IMR-90 (cell line): ENCODE results near the gene CERS6. TPM values are rescaled to one million over a fixed set of nuclear protein-coding genes. Genes with fewer than 3 reads are reported as not detected.

ENCODE experiments used
- ATAC-seq: fragments of 200-7000 bp; cut with Tn5 transposase; 2 replicates; pipeline ENCODE4 v1.9.1; 2020; ENCODE audit warnings: low read depth, mild to moderate bottlenecking, moderate library complexity
- BruUV-seq: library from RNA; stranded (reverse); fragments of 400-500 nt; replicated peaks from 2 replicates; lab custom pipeline; 2021; lab: Mats Ljungman, UMichigan
- CTCF ChIA-PET: fragments of 300-600 bp; formaldehyde crosslinking; extraction: SDS; loops from one replicate; lab custom pipeline; 2021; ENCODE audit warnings: antibody characterized with exemption; lab: Yijun Ruan, JAX
- POLR2A ChIA-PET: fragments of 300-600 bp; sonication (Branson Sonifier 250); formaldehyde crosslinking; loops from one replicate; lab custom pipeline; 2022; ENCODE audit warnings: antibody characterized with exemption; ENCODE audit not compliant: unreplicated experiment; lab: Charles Lee
- DNase-seq: peaks from one replicate; pipeline ENCODE4 v3.0.0; 2013
- H2AFZ ChIP-seq: replicated peaks from 2 replicates; pipeline ENCODE3; 2013; ENCODE audit warnings: low read length, mild to moderate bottlenecking; ENCODE audit not compliant: poor library complexity
- H2AK5ac ChIP-seq: 2 replicates; pipeline ENCODE4 v1.6.1; 2013; ENCODE audit warnings: low read depth, low read length, inconsistent platforms
- H2AK9ac ChIP-seq: replicated peaks from 2 replicates; pipeline ENCODE3; 2013; ENCODE audit warnings: mild to moderate bottlenecking, low read depth, low read length, moderate library complexity; ENCODE audit not compliant: poor library complexity
- H2BK120ac ChIP-seq: 2 replicates; pipeline ENCODE4 v1.6.1; 2013; ENCODE audit warnings: low read depth, low read length, inconsistent platforms
- H2BK15ac ChIP-seq: 3 replicates; pipeline ENCODE4 v1.6.1; 2013; ENCODE audit warnings: low read depth, low read length, inconsistent platforms
- H2BK20ac ChIP-seq: 2 replicates; pipeline ENCODE4 v1.6.1; 2013; ENCODE audit warnings: low read depth, mild to moderate bottlenecking, inconsistent platforms, low read length, moderate library complexity
- H2BK5ac ChIP-seq: 2 replicates; pipeline ENCODE4 v1.6.1; 2013; ENCODE audit warnings: mild to moderate bottlenecking, low read depth, low read length, inconsistent platforms; ENCODE audit not compliant: poor library complexity, severe bottlenecking
- H3K14ac ChIP-seq: replicated peaks from 2 replicates; pipeline ENCODE4 v1.6.1; 2013; ENCODE audit warnings: low read depth, low read length, inconsistent platforms
- H3K18ac ChIP-seq: 2 replicates; pipeline ENCODE4 v1.6.1; 2013; ENCODE audit warnings: low read depth, low read length, control low read depth
- H3K23ac ChIP-seq: 2 replicates; pipeline ENCODE4 v1.6.1; 2013; ENCODE audit warnings: low read depth, low read length, inconsistent platforms
- H3K27ac ChIP-seq: 2 replicates; pipeline ENCODE4 v1.5.1; 2013; ENCODE audit warnings: mild to moderate bottlenecking, control low read depth, low read length; ENCODE audit not compliant: insufficient read depth
- H3K27me3 ChIP-seq: 2 replicates; pipeline ENCODE4 v1.6.1; 2013; ENCODE audit warnings: low read length; ENCODE audit not compliant: control insufficient read depth, insufficient read depth
- H3K36me3 ChIP-seq: 2 replicates; pipeline ENCODE4 v1.6.1; 2013; ENCODE audit warnings: low read length, mixed read lengths; ENCODE audit not compliant: control insufficient read depth, insufficient read depth
- H3K4ac ChIP-seq: 2 replicates; pipeline ENCODE4 v1.6.1; 2013; ENCODE audit warnings: low read depth, low read length, inconsistent platforms
- H3K4me1 ChIP-seq: 2 replicates; pipeline ENCODE4 v1.6.1; 2013; ENCODE audit warnings: low read length, mixed read lengths; ENCODE audit not compliant: control insufficient read depth, insufficient read depth
- H3K4me2 ChIP-seq: 2 replicates; pipeline ENCODE4 v1.6.1; 2013; ENCODE audit warnings: low read depth, mild to moderate bottlenecking, control low read depth, low read length, moderate library complexity
- H3K4me3 ChIP-seq: 2 replicates; pipeline ENCODE4 v1.5.1; 2013; ENCODE audit warnings: low read depth, mild to moderate bottlenecking, control low read depth, low read length, moderate library complexity; ENCODE audit not compliant: insufficient read depth
- H3K56ac ChIP-seq: 2 replicates; pipeline ENCODE4 v1.6.1; 2013; ENCODE audit warnings: low read length, inconsistent platforms; ENCODE audit not compliant: insufficient read depth; ENCODE audit errors: extremely low read depth
- H3K79me1 ChIP-seq, 2 experiments: 2 replicates each; pipeline ENCODE4 v1.6.1; 2013; ENCODE audit warnings: low read length in 2 of 2, inconsistent platforms in 1 of 2, low read depth in 1 of 2
- H3K9ac ChIP-seq: 2 replicates; pipeline ENCODE4 v1.6.1; 2013; ENCODE audit warnings: low read depth, low read length, control low read depth
- H3K9me1 ChIP-seq: 2 replicates; pipeline ENCODE4 v1.6.1; 2013; ENCODE audit warnings: low read length, inconsistent platforms; ENCODE audit not compliant: insufficient read depth
- H3K9me3 ChIP-seq: 2 replicates; pipeline ENCODE4 v1.6.1; 2013; ENCODE audit warnings: low read length; ENCODE audit not compliant: control insufficient read depth, insufficient read depth
- H4K20me1 ChIP-seq: 2 replicates; pipeline ENCODE4 v1.6.1; 2013; ENCODE audit warnings: low read length, inconsistent platforms; ENCODE audit not compliant: insufficient read depth
- H4K5ac ChIP-seq: 2 replicates; pipeline ENCODE4 v1.6.1; 2013; ENCODE audit warnings: mild to moderate bottlenecking, low read depth, low read length, control low read depth
- H4K8ac ChIP-seq, 2 experiments: 2 replicates each; pipeline ENCODE4 v1.6.1; 2013; ENCODE audit warnings: low read depth in 2 of 2, low read length in 2 of 2, control low read depth in 1 of 2, inconsistent platforms in 1 of 2
- H4K91ac ChIP-seq: 2 replicates; pipeline ENCODE4 v1.6.1; 2013; ENCODE audit warnings: low read depth, low read length, inconsistent platforms; ENCODE audit not compliant: insufficient read depth
- BHLHE40 ChIP-seq: fragments of 150-350 bp; IDR thresholded peaks from 2 replicates; pipeline ENCODE4 v1.6.1; 2016; ENCODE audit warnings: mild to moderate bottlenecking, low read depth, low read length
- CEBPB ChIP-seq: IDR thresholded peaks from 2 replicates; pipeline ENCODE4 v1.6.1; 2012; ENCODE audit warnings: low read depth, low read length, improper control_type of control experiment
- CHD1 ChIP-seq: IDR thresholded peaks from 2 replicates; pipeline ENCODE4 v1.6.1; 2012; ENCODE audit warnings: low read depth, low read length, improper control_type of control experiment
- FOS ChIP-seq: fragments of 150-350 bp; IDR thresholded peaks from 2 replicates; pipeline ENCODE4 v1.6.1; 2016; ENCODE audit warnings: low read depth, low read length
- MAFK ChIP-seq: IDR thresholded peaks from 2 replicates; pipeline ENCODE4 v1.6.1; 2012; ENCODE audit warnings: low read depth, low read length, improper control_type of control experiment
- MAZ ChIP-seq: IDR thresholded peaks from 2 replicates; pipeline ENCODE4 v1.6.1; 2012; ENCODE audit warnings: low read depth, mild to moderate bottlenecking, low read length, improper control_type of control experiment, moderate library complexity, borderline replicate concordance
- MXI1 ChIP-seq: IDR thresholded peaks from 2 replicates; pipeline ENCODE4 v1.6.1; 2012; ENCODE audit warnings: low read depth, mild to moderate bottlenecking, low read length, moderate library complexity, borderline replicate concordance
- NFE2L2 ChIP-seq: fragments of 150-350 bp; IDR thresholded peaks from 2 replicates; pipeline ENCODE4 v1.6.1; 2016; ENCODE audit warnings: low read depth, mild to moderate bottlenecking, low read length
- POLR2A ChIP-seq: IDR thresholded peaks from 2 replicates; pipeline ENCODE4 v1.6.1; 2012; ENCODE audit warnings: mild to moderate bottlenecking, low read depth, low read length
- RAD21 ChIP-seq: IDR thresholded peaks from 2 replicates; pipeline ENCODE4 v1.6.1; 2012; ENCODE audit warnings: low read length, improper control_type of control experiment
- RCOR1 ChIP-seq: IDR thresholded peaks from 2 replicates; pipeline ENCODE4 v1.6.1; 2012; ENCODE audit warnings: mild to moderate bottlenecking, low read length, improper control_type of control experiment; ENCODE audit not compliant: insufficient replicate concordance
- RFX5 ChIP-seq: IDR thresholded peaks from 2 replicates; pipeline ENCODE4 v1.8.0; 2012; ENCODE audit warnings: low read depth, mild to moderate bottlenecking, low read length, moderate library complexity
- SMC3 ChIP-seq: fragments of 150-350 bp; IDR thresholded peaks from 2 replicates; pipeline ENCODE4 v1.6.1; 2016; ENCODE audit warnings: low read depth, mild to moderate bottlenecking, antibody characterized with exemption, low read length, moderate library complexity
- WGBS, 2 experiments: methylation state at CpG; one replicate each; pipeline versions ENCODE4 v1.1.5 to v1.1.7; 2013; ENCODE audit warnings: missing lambda C conversion rate in 2 of 2; ENCODE audit not compliant: insufficient read length in 1 of 2; ENCODE audit errors: extremely low coverage in 2 of 2; 5-methylcytosine and 5-hydroxymethylcytosine counted together
- dilution Hi-C: fragments of 300-500 bp; cut with HindIII; formaldehyde crosslinking; loops from one replicate; pipeline ENCODE4 v1.14.3; 2018; ENCODE audit warnings: low sequenced_read_pairs; ENCODE audit not compliant: unreplicated experiment
- in situ Hi-C: fragments of 300-500 bp; cut with MboI; formaldehyde crosslinking; loops from 3 replicates; pipeline ENCODE4 v1.14.3; 2019; ENCODE audit warnings: low sequenced_read_pairs, inconsistent platforms, mixed read lengths
- intact Hi-C: fragments of 100-400 bp; cut with micrococcal nuclease; formaldehyde crosslinking; loops from 2 replicates; pipeline ENCODE4 v1.10.0; 2022
- polyA plus RNA-seq, 3 experiments: library from polyadenylated mRNA; depleted of rRNA; stranded (reverse); fragments of >200 nt; gene quantifications; 2 replicates each; pipeline ENCODE4 v1.2.3, GENCODE V29; 2012; ENCODE audit warnings: low replicate concordance in 1 of 3
- total RNA-seq: library from RNA; depleted of rRNA; stranded (reverse); fragments of >200 nt; gene quantifications from 2 replicates; pipeline ENCODE4 v1.2.3, GENCODE V29; 2012
- TF ChIP-seq, protein P1 (sequence below): conservative IDR thresholded peaks from 2 replicates; pipeline ENCODE4 v1.5.1; 2012; ENCODE audit warnings: mild to moderate bottlenecking, low read depth, low read length, improper control_type of control experiment
- TF ChIP-seq, protein P2 (sequence below): fragments of 150-350 bp; IDR thresholded peaks from 2 replicates; pipeline ENCODE4 v1.6.1; 2017; ENCODE audit warnings: mild to moderate bottlenecking, antibody characterized with exemption, low read length, low read depth
- TF ChIP-seq, protein P3 (sequence below): fragments of 150-350 bp; IDR thresholded peaks from 2 replicates; pipeline ENCODE4 v1.6.1; 2016; ENCODE audit warnings: low read depth, mild to moderate bottlenecking, low read length, moderate library complexity, borderline replicate concordance

The CERS6 gene
- total and polyA plus RNA-seq, 2 of the 4 experiments (the other 2 are of a cell fraction) = 2.1 to 5.7 TPM

DNA sequence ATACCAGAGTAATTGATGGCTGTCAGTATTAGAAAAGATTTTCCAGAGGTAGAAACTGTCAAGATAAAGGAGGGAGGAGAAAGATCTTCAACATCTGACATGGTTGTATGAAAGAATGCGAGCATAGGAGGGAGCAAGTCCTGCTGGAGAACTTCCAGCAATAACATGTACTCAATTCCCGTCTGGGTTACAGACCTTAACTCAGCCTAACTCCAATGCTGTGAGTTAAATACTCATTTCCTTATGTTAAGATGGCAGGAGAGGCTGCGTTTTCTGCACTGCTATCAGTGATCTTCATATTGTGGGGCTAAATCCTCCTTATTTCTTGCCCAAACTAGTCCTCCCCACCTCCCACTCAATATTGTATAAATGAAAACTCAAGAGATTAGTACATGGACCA, 6.7 kb upstream of the CERS6 start:
- intact Hi-C loops (no loop called here), in situ Hi-C loops (no loop called here), dilution Hi-C loops (no loop called here)
- Histone ChIP-seq H3K79me1 (no peaks in the 10 kb centered on the region), H4K20me1 (no peaks in the 10 kb centered on the region), H2BK5ac (no peak overlapping the region), H3K4me3 (no peak overlapping the region), H3K14ac (no peak overlapping the region), H2AK5ac (no peak overlapping the region), H2AK9ac (no peak overlapping the region), H3K27me3 (peaks cover 2% of the 10 kb centered on the region; the same call in 1 of the 2 replicates), H3K4me1 (no peaks in the 10 kb centered on the region), H3K27ac (no peak overlapping the region), H3K9me3 (no peaks in the 10 kb centered on the region; the same call in 1 of the 2 replicates), H4K5ac (no peak overlapping the region), H3K23ac (no peak overlapping the region), H2BK120ac (no peak overlapping the region), H3K4me2 (no peak overlapping the region), H2AFZ (no peak overlapping the region), H3K18ac (no peak overlapping the region), H3K9me1 (no peaks in the 10 kb centered on the region), H2BK15ac (no peak overlapping the region), H2BK20ac (no peak overlapping the region), H3K4ac (no peak overlapping the region), H4K8ac (no peak overlapping the region), H3K36me3 (no peaks in the 10 kb centered on the region), H4K91ac (no peak overlapping the region), H3K56ac (no peak overlapping the region), H3K9ac (no peak overlapping the region)
- TF ChIP-seq CHD1 (no peak), MAZ (no peak), CEBPB (no peak), NFE2L2 (no peak), FOS (no peak), MAFK (no peak), MXI1 (no peak), RCOR1 (no peak), BHLHE40 (no peak), RFX5 (no peak), SMC3 (no peak), RAD21 (no peak), POLR2A (no peak)
- TF ChIP-seq, protein P1, sequence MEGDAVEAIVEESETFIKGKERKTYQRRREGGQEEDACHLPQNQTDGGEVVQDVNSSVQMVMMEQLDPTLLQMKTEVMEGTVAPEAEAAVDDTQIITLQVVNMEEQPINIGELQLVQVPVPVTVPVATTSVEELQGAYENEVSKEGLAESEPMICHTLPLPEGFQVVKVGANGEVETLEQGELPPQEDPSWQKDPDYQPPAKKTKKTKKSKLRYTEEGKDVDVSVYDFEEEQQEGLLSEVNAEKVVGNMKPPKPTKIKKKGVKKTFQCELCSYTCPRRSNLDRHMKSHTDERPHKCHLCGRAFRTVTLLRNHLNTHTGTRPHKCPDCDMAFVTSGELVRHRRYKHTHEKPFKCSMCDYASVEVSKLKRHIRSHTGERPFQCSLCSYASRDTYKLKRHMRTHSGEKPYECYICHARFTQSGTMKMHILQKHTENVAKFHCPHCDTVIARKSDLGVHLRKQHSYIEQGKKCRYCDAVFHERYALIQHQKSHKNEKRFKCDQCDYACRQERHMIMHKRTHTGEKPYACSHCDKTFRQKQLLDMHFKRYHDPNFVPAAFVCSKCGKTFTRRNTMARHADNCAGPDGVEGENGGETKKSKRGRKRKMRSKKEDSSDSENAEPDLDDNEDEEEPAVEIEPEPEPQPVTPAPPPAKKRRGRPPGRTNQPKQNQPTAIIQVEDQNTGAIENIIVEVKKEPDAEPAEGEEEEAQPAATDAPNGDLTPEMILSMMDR = no peak
- TF ChIP-seq, protein P2, sequence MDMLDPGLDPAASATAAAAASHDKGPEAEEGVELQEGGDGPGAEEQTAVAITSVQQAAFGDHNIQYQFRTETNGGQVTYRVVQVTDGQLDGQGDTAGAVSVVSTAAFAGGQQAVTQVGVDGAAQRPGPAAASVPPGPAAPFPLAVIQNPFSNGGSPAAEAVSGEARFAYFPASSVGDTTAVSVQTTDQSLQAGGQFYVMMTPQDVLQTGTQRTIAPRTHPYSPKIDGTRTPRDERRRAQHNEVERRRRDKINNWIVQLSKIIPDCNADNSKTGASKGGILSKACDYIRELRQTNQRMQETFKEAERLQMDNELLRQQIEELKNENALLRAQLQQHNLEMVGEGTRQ = no peak
- TF ChIP-seq, protein P3, sequence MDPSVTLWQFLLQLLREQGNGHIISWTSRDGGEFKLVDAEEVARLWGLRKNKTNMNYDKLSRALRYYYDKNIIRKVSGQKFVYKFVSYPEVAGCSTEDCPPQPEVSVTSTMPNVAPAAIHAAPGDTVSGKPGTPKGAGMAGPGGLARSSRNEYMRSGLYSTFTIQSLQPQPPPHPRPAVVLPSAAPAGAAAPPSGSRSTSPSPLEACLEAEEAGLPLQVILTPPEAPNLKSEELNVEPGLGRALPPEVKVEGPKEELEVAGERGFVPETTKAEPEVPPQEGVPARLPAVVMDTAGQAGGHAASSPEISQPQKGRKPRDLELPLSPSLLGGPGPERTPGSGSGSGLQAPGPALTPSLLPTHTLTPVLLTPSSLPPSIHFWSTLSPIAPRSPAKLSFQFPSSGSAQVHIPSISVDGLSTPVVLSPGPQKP = no peak
- CTCF ChIA-PET = no interaction called here
- ATAC-seq (no peak), DNase-seq (no peak)
- no CpG with 5 or more reads among the region's 3 CpGs for WGBS, 2 experiments
- BruUV-seq = no TSS peak
- POLR2A ChIA-PET = no interaction called here
